Kidney glomerular epithelial cell (primary cell): ENCODE data around the gene CDH1.

Source experiments
- DNase-seq: peaks from one replicate; lab custom pipeline; 2025; lab: John Stamatoyannopoulos, UW

CDH1 gene

GRCh38 chr16:68857479-68857878 lies 120.4 kb downstream of the CDH1 start:
- no peak for DNase-seq

GRCh38 chr16:68859828-68860227 lies 122.7 kb downstream of the CDH1 start:
- no peak for DNase-seq

- DNase-seq = no peak
These were observed 124.1 kb downstream of the CDH1 start for GRCh38 chr16:68860978-68861892.

GRCh38 chr16:68866933-68867332 lies 129.8 kb downstream of the CDH1 start:
- DNase-seq = no peak

- DNase-seq = no peak
These were observed 132.5 kb downstream of the CDH1 start for GRCh38 chr16:68869492-68870088.

GRCh38 chr16:68873635-68874471 lies 136.8 kb downstream of the CDH1 start:
- no peak for DNase-seq

- DNase-seq = no peak
These were observed 138.8 kb downstream of the CDH1 start for GRCh38 chr16:68875871-68876270.

- DNase-seq = no peak
These were observed 146.6 kb downstream of the CDH1 start for GRCh38 chr16:68883685-68884084.

GRCh38 chr16:68884401-68884800 lies 147.3 kb downstream of the CDH1 start:
- DNase-seq = no peak
